ENCODE results near the gene FGF12. TPM values are rescaled to one million over a fixed set of nuclear protein-coding genes. Genes with fewer than 3 reads are reported as not detected.

FGF12 gene
- total and polyA plus RNA-seq, 2 experiments from 2014 or later = 6.0 to 14.3 TPM

GRCh38 chr3:192545333-192545732 is 182.0 kb downstream of the FGF12 start:
- DNase-seq (ENCODE audit: low spot score) (no peak), ATAC-seq (no peak)
- no peaks in the 10 kb centered on the region for H4K20me1 ChIP-seq (replicated peaks; ENCODE audit: insufficient read depth)
- H3K4me1 Mint-ChIP-seq = peaks cover 4% of the 10 kb centered on the region; the same call in 1 of the 3 replicates
- no peaks in the 10 kb centered on the region for H3K9me2 ChIP-seq (ENCODE audit: insufficient read depth)
- no peak overlapping the region for H3K27ac Mint-ChIP-seq
- TF ChIP-seq ZNF114 (CRISPR knock-in tag; IDR thresholded peaks at IDR 0.05) (no peak), JUNB (IDR thresholded peaks at IDR 0.05; ENCODE audit: unreplicated experiment) (no peak), ZNF331 (CRISPR knock-in tag; IDR thresholded peaks at IDR 0.05; ENCODE audit: low read depth) (no peak), CREB1 (CRISPR knock-in tag; IDR thresholded peaks at IDR 0.05; ENCODE audit: low read depth) (no peak), STAT1 (IDR thresholded peaks at IDR 0.05; ENCODE audit: unreplicated experiment) (no peak), CTCF (conservative IDR thresholded peaks at IDR 0.05; ENCODE audit: low read depth in 2 of 2) (no peak), REST (IDR thresholded peaks at IDR 0.05; ENCODE audit: unreplicated experiment) (no peak), EZH2phosphoT487 (IDR thresholded peaks at IDR 0.05; ENCODE audit: unreplicated experiment) (no peak), POLR2AphosphoS5 (IDR thresholded peaks at IDR 0.05; ENCODE audit: low read depth) (no peak), ZNF462 (CRISPR knock-in tag; IDR thresholded peaks at IDR 0.05) (no peak), NANOG (IDR thresholded peaks at IDR 0.05; ENCODE audit: borderline replicate concordance) (no peak), ETS1 (IDR thresholded peaks at IDR 0.05) (no peak), EZH2 (IDR thresholded peaks at IDR 0.05; ENCODE audit: low read depth, unreplicated experiment) (no peak)
- H3K27ac ChIP-seq (ENCODE audit: low read depth) = no peak overlapping the region
- no peaks in the 10 kb centered on the region for H3K27me3 Mint-ChIP-seq (ENCODE audit: insufficient read depth, low read depth, poor library complexity)
- no peak overlapping the region for H3K4me2 ChIP-seq
- H3K9me3 Mint-ChIP-seq = no peaks in the 10 kb centered on the region; the same call in 1 of the 3 replicates
- H2AFZ ChIP-seq = no peak overlapping the region
- H3K36me3 ChIP-seq (ENCODE audit: insufficient read depth) = no peaks in the 10 kb centered on the region
- no peaks in the 10 kb centered on the region for H3F3A ChIP-seq (replicated peaks; ENCODE audit: low read depth)
- H3K4me3 ChIP-seq = no peak overlapping the region
- no peak overlapping the region for H3K4me3 Mint-ChIP-seq
- H3K36me3 Mint-ChIP-seq (ENCODE audit: low read depth) = no peaks in the 10 kb centered on the region
- no peaks in the 10 kb centered on the region for H3K4me1 ChIP-seq (ENCODE audit: insufficient read depth)
- H3K79me2 ChIP-seq (replicated peaks; ENCODE audit: insufficient read depth) = no peaks in the 10 kb centered on the region
- H3K27me3 ChIP-seq (ENCODE audit: insufficient read depth) = no peaks in the 10 kb centered on the region
